Fibroblast of skin of left biceps (primary cell): ENCODE data around the gene ZNG1B.
"Not testable (repeated sequence)": the region's sequence is repeated elsewhere in the genome, so short reads cannot be mapped to it uniquely, and the experiment has no call there.

Source experiments
- DNase-seq, 2 experiments: peaks; one replicate each; pipeline ENCODE4 v3.0.0-alpha.2; 2013; ENCODE audit warnings: low read depth in 2 of 2

ZNG1B gene

DNA sequence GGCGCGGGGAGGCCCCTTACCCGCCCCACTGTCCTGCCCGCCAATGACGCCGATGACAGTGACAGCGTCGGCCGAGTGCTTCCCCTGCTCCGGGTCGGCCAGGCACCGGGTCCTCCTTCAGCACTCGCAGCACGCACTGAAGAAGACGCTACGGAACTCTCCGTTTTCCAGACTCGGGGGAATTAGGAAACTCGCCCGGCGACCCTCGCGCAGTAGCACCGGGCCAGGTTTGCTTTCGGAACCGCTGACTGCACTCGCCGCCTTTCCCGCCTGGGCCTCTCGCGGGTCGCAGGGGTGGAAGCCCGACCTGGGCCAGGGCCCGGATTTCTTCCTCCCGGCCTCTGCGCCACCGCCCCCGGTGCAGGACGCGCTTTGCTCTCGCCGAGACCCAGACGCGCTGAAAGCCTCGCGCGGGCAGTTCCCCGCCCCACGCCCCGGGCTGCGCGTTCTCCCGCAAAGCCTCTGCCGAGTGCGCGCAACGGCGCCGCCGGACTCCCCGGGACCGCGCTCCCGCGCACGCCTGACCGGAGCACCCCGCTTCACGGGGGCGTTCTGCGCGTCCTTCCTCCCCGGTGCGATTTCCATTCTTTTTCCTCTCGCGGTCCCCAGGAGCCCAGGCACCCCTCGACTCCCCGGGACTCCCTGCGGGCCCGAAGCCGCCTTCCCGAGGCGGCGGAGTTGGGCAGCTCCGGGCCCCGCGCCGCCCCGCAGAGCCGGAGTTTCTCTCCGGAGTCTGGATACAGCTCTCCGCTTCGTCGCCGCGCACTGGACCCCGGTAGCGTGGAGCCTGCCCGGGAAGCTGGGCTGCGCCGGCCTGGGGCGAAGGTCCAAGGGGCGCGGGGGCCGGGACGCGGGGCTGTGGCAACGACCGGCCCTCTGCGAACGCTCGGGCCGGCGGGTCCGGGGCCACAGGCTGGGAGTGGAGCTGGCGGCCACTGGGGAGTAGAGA lies 65.9 kb downstream of the ZNG1B start:
- not testable (repeated sequence) for DNase-seq

DNA sequence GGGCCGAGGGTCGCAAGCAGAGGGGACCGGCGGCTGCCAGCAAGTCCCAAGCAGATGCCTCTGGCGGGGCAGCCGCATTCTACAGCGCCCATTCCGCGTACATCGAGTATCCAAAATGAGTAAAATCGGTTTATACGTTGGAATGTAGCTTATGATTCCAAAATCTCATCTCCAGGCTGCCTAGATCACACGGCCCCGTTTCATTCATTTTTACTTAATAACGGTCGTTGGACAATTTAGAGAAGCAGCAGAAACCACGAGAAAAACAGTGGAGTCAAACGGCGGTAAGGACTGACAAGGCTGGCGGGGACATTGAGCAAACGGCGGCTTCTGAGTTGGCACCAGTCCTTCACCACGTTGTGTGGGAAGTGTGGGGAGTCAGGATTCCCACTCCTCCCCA lies 66.6 kb downstream of the ZNG1B start:
- DNase-seq, result not testable (repeated sequence)

DNA sequence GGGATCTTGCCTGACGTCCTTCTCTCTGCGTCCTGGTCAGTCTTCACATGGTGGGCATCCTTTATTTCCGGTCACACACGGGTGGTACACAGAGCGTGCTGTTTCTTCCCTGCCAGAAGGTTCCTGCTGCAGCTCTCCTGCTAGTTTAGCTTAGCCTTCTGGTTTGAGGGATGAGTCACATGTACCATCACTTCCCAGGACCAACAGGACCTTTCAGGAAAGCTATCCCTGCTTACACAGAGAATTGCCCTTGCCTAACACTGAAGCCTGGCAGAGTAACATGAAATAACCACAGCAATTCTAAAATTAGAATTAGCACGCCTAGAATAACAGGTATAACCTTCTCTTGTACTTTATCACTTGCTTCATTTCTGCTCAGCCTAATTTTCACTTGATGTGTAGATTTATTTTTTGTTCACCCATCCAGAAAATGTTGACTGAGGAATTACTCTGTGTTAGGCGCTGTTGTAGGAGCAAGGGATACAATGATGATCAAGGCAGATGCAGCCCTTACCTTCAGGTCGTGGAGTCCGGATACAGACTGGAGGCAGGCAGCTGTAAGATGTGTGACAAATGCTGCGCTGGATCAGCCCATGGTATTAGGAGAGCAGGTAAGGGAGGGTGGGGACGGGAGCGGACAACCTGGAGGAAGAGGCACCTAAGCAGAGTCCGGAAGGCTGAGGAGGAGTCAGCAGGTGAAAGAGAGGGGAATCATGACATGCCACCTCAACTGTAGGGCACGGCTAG lies 70.1 kb downstream of the ZNG1B start:
- not testable (repeated sequence) for DNase-seq

DNA sequence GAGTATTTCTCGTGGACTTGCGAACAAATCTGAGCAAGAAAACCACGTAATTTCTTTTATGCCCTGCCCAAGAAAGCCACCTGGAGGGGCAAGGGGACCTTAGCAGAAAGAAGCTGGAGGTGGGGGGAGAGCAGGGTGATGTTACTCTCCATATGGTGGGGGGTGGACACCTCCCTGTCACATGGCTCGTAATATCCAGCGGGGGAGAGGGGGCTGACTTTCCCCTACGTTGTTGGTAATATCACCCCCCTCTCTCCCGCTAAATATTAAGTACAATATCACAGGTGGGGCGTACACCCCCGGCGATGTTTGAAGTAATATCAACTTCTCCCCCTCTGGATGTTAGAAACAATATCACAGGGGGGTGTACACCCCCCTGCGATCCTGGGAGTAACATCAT lies 70.7 kb downstream of the ZNG1B start:
- DNase-seq, result not testable (repeated sequence)

- not testable (repeated sequence) for DNase-seq
Measured at GRCh38 chr2:113510913-113511312, 73.4 kb downstream of the ZNG1B start.

DNA sequence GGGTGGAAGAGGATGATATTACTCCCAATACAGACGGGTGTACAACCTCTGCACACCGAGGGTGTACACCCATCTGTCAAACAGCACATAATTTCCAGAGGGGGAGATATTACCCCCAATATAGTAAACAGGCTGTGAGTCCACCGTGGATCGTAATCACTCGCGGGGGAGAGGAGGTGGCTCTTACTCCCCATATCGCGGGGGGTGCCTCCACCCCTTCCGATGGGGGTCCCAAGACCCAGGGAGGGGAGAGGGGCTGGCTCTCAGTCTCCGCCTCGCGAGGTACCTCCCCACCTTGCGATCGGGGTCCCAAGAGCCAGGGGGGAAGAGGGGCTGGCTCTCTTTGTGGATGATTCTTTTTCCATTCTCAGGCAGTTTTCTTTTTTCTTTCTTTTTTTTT lies 74.4 kb downstream of the ZNG1B start:
- DNase-seq, result not testable (repeated sequence)

- not testable (repeated sequence) for DNase-seq
Measured at GRCh38 chr2:113515457-113515856, 78.0 kb downstream of the ZNG1B start.

- not testable (repeated sequence) for DNase-seq
Measured at GRCh38 chr2:113515995-113516394, 78.5 kb downstream of the ZNG1B start.

- DNase-seq, result not testable (repeated sequence)
Measured at GRCh38 chr2:113517025-113517424, 79.5 kb downstream of the ZNG1B start.

DNA sequence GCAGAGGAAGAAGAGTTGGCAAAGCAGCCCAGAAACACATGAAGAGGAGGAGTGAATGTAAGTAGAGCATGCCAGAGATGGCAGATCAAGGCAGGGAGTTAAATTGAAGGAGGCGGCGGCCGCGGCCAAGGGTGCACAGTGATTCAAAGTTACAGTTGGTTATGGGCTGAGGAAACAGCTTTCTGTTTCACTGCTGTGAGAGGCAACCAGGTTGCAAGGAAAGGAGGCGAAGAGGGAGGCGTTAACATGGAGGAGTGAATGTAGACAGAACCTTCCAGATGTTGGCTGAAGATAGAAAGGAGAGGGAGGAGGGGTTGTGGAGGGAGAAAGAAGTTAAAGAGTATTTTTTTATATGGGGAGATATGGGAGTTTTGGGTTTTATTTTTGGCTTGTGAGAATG lies 83.3 kb downstream of the ZNG1B start:
- not testable (repeated sequence) for DNase-seq

- not testable (repeated sequence) for DNase-seq
Measured at GRCh38 chr2:113521492-113521891, 84.0 kb downstream of the ZNG1B start.

DNA sequence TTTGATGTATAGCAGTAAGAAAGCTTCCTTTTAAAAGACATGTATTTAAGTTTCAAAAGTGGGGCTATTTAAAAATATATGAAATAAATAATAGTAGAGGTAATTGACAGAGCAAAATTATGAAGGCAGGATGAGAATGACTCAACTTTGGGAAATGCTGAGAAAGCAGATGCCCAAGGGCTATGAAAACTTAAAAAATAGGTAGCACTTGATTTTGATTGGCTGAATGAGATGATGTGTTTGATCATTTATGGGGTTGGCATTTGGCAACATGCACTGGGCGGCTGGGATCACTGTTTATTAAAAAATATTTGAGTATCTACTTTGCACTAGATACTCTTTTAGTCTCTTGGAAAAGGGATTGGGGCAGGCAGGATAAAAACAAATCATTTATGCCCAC lies 87.5 kb downstream of the ZNG1B start:
- not testable (repeated sequence) for DNase-seq

DNA sequence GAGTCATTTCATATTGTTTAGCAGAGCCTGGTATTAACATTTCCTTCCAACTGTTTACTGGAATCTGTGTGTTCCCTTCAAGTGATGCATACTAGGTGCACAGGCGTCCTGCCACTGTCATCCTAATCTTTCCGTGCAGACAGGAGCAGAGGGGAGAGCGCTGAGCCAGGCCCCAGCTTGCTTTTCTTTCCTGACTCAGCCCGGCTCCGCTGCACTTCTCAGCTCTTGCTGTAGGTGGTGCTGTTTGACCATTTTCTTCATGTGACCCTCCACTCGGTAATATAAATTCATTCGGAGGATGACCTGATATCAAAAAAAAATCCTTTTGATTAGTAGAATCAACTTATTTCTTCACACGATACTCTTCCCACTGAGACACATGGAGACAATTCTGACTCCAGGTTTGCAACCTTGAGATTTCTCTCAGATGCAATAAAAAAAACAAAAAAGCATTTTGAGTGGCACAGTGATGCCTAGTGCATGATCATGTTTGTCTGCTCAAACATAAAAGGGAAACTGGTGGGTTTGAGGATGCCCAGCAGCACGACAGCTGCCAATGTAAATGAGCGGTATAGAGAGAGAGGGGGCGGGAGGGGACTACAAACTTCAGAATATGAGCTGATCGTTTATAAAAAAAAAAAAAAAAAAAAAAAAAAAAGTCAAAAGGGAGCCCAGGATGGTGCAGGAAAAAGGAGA lies 90.0 kb downstream of the ZNG1B start:
- DNase-seq, result not testable (repeated sequence)

DNA sequence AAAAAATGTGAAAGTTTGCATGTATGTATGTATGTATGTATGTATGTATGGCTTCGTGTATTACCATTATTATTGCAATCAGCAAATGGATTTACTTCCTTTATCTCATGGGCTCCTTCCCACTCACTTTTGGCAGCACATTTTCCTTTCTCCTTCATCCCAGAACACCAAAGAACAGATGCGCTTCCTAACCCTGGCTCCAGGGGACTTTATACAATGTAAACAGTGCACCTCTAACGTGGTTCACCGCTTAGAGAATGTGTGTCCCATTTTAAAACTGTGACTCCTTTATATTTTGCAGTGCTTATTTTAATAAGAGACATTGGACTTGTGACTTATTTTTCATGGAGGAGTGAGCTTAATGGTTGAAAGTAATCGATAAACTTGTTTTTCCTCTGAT lies 90.6 kb downstream of the ZNG1B start:
- DNase-seq, result not testable (repeated sequence)

- DNase-seq, result not testable (repeated sequence)
Measured at GRCh38 chr2:113528904-113529303, 91.4 kb downstream of the ZNG1B start.

GRCh38 chr2:113532991-113533390 lies 95.5 kb downstream of the ZNG1B start:
- DNase-seq, result not testable (repeated sequence)

DNA sequence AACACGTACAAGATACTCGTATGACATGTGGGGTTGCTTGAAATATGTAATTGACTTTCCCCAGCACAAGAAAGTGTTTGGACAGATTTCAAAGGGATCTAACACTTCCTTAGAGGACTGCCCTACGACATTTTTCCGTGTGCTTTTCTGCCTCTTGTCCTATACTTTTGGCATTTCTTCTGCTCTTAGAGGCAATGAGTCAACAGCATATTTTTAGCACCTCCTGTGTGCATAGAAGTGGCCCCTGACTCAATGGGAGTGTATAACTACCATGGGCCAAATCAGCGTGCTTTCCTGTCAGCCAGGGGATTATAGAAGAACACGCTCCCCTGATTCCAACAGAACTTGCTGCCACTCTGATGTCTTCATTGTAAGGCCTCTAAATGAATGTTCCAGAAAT lies 99.1 kb downstream of the ZNG1B start:
- not testable (repeated sequence) for DNase-seq

GRCh38 chr2:113540834-113541203 lies 103.3 kb downstream of the ZNG1B start:
- DNase-seq, result not testable (repeated sequence)

DNA sequence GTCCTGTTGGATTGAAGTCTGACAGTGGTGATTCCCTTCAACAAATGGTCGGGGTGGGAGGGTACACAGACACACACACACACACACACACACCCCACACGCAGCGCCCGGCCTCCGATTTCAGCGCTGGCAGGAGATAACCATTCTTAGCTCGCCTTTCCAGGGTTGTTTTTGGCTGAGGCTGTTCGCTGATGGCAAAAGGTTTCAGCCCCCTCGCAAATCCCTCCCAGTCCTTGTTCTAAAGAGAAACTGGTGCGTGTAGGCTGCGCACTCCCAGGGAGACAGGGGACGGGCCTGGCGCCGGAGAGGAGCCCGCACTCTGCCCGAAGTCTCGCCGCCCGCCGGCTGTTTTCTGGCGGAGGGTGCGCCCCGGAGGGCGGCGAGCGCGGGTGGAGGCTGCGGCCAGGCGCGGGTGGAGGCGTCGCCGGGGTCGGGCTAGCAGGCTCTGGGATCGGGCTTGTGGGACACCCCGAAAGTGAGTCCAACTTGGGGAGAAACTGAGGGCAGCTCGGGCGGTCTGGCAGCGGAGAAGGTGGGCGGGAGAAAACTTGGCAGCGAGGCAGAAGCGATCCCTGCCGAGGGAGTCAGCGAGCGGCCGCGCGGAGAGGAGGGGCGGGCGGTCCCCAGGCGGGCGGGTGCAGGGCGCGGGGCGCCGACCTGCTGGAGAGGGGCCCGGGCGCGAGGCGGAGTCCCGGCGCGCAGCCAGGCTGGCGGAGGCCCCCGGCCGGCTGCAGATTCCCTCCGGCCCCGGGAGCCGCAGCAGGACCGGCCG lies 103.9 kb downstream of the ZNG1B start:
- DNase-seq, result not testable (repeated sequence)

GRCh38 chr2:113541976-113542485 lies 104.5 kb downstream of the ZNG1B start:
- DNase-seq, result not testable (repeated sequence)

GRCh38 chr2:113542529-113542928 lies 105.0 kb downstream of the ZNG1B start:
- DNase-seq, result not testable (repeated sequence)
